Activated CD4-positive, alpha-beta T cell treated with anti-CD3 and anti-CD28 coated beads, Interleukin-2, amount 10 ng/mL, durations not matched to agents 24 days and 14 days (primary cell): ENCODE data around the gene SYTL5. TPM values are rescaled to one million over a fixed set of nuclear protein-coding genes. Genes with fewer than 3 reads are reported as not detected.

Experiments used
- DNase-seq: peaks from one replicate; pipeline ENCODE4 v3.0.0; 2022
- H3K27ac Mint-ChIP-seq: one replicate; pipeline ENCODE4 v1.8.0; 2022; ENCODE audit warnings: mild to moderate bottlenecking, mixed read lengths
- H3K27me3 Mint-ChIP-seq: one replicate; pipeline ENCODE4 v1.8.0; 2022; ENCODE audit warnings: mixed read lengths
- H3K36me3 Mint-ChIP-seq: one replicate; pipeline ENCODE4 v1.8.0; 2022; ENCODE audit warnings: low read depth, mild to moderate bottlenecking, mixed read lengths
- H3K4me1 Mint-ChIP-seq: one replicate; pipeline ENCODE4 v1.8.0; 2021; ENCODE audit warnings: mixed read lengths
- H3K4me3 Mint-ChIP-seq: one replicate; pipeline ENCODE4 v1.8.0; 2022; ENCODE audit warnings: mild to moderate bottlenecking, moderate library complexity, mixed read lengths
- H3K9me3 Mint-ChIP-seq: one replicate; pipeline ENCODE4 v1.8.0; 2021; ENCODE audit warnings: mixed read lengths
- intact Hi-C: fragments of 100-400 bp; cut with micrococcal nuclease; formaldehyde crosslinking; loops from one replicate; pipeline ENCODE4 v1.15.1; 2023
- total RNA-seq: library from RNA; stranded (reverse); gene quantifications from 2 replicates; pipeline ENCODE4 v1.2.3, GENCODE V29; 2022

Gene SYTL5
- total RNA-seq, 1 donor from 2014 or later: not detected

GRCh38 chrX:38087594-38087993 lies 81.2 kb downstream of the SYTL5 start:
- no peak for DNase-seq
- H3K36me3 Mint-ChIP-seq: no peaks in the 10 kb centered on the region
- intact Hi-C loops: no loop called here
- no peak overlapping the region for H3K27ac Mint-ChIP-seq
- no peaks in the 10 kb centered on the region for H3K9me3 Mint-ChIP-seq
- no peaks in the 10 kb centered on the region for H3K27me3 Mint-ChIP-seq
- H3K4me1 Mint-ChIP-seq: no peaks in the 10 kb centered on the region
- no peak overlapping the region for H3K4me3 Mint-ChIP-seq

- no peaks in the 10 kb centered on the region for H3K36me3 Mint-ChIP-seq
- no peaks in the 10 kb centered on the region for H3K4me1 Mint-ChIP-seq
- DNase-seq: no peak
- H3K27me3 Mint-ChIP-seq: no peaks in the 10 kb centered on the region
- H3K9me3 Mint-ChIP-seq: no peaks in the 10 kb centered on the region
- no peak overlapping the region for H3K4me3 Mint-ChIP-seq
- no peak overlapping the region for H3K27ac Mint-ChIP-seq
- intact Hi-C loops: no loop called here
Measured at GRCh38 chrX:38089173-38089982, 83.0 kb downstream of the SYTL5 start.

- no peaks in the 10 kb centered on the region for H3K36me3 Mint-ChIP-seq
- no peaks in the 10 kb centered on the region for H3K27me3 Mint-ChIP-seq
- no peak overlapping the region for H3K27ac Mint-ChIP-seq
- DNase-seq: no peak
- H3K4me3 Mint-ChIP-seq: no peak overlapping the region
- H3K4me1 Mint-ChIP-seq: peaks cover 2% of the 10 kb centered on the region
- no peaks in the 10 kb centered on the region for H3K9me3 Mint-ChIP-seq
- intact Hi-C loops: no loop called here
Measured at GRCh38 chrX:38095971-38096529, 89.7 kb downstream of the SYTL5 start.

GRCh38 chrX:38099688-38100087 lies 93.3 kb downstream of the SYTL5 start:
- Mint-ChIP-seq H3K4me3 (no peak overlapping the region), H3K4me1 (peaks cover 5% of the 10 kb centered on the region), H3K27me3 (no peaks in the 10 kb centered on the region), H3K36me3 (no peaks in the 10 kb centered on the region), H3K9me3 (no peaks in the 10 kb centered on the region), H3K27ac (no peak overlapping the region)
- no peak for DNase-seq
- intact Hi-C loops: no loop called here

DNA sequence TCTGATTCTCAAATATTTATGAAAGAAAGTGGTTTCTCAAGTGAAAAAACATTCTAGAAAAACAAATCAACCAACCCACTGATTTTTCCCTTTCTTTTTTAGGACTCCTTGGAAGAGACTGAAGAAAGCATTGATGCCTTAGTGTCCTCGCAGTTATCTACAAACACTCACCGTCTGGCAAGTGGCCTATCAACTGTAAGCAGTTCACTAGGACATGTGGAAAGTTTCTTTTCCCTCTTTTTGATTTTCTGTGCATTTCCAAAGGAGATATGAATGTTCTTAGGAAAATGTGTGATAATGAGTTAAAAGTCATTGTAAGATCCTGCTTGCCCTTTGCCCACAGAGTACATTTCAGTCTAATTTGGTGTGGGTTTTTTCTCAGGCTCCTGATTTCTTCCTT lies 95.9 kb downstream of the SYTL5 start:
- H3K27ac Mint-ChIP-seq: no peak overlapping the region
- H3K4me3 Mint-ChIP-seq: no peak overlapping the region
- no peaks in the 10 kb centered on the region for H3K36me3 Mint-ChIP-seq
- H3K4me1 Mint-ChIP-seq: peaks cover 3% of the 10 kb centered on the region
- H3K27me3 Mint-ChIP-seq: peaks cover 2% of the 10 kb centered on the region
- intact Hi-C loops: no loop called here
- no peaks in the 10 kb centered on the region for H3K9me3 Mint-ChIP-seq
- DNase-seq: no peak

- intact Hi-C loops: no loop called here
- Mint-ChIP-seq H3K27me3 (peaks cover 2% of the 10 kb centered on the region), H3K9me3 (no peaks in the 10 kb centered on the region), H3K27ac (no peak overlapping the region), H3K36me3 (no peaks in the 10 kb centered on the region), H3K4me1 (peaks cover 3% of the 10 kb centered on the region), H3K4me3 (no peak overlapping the region)
- DNase-seq: no peak
Measured at GRCh38 chrX:38102875-38103274, 96.5 kb downstream of the SYTL5 start.

DNA sequence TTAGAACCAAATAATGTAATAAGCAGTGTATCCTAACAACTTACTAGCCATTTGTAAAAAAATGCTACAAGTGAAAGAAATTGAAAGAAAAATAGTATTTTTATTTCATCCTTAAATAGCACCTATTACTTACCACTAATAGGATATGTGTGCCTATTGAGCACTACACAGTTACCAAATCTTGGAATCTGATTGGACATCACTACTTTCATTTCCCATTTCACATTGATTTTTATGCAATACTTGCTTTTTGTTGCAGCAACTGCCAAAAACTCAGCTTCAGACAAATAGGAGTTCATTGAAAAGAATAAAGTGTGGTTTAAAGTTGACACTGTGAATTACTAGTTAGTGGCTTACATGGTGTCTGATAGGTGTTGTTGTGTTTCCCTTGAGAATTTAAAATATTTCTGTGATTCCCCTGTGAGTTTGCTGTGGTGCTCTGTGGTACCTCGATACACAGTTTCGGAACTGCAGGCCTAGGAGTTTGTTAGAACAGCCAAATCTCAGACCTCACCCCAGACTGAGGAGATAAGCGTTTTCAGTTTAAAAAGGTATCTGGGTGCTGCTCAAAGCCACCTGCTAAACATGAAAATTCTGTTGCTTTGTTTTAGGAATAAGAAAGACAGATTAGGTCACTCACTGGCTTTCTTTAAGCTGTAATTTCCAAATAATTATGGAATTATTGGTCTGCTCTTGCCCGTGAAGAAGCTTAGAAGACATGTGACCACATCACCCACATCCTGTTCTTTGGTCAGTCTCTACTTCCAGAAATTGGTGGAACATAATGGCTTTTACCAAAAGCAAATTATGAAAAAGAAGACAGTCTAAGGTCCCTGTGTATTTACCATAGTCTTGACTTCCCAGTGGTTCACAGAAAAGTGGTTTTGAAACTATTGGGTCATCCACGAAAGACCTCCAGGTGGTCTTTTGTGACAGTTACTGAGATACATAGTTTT lies 97.8 kb downstream of the SYTL5 start:
- Mint-ChIP-seq H3K9me3 (no peaks in the 10 kb centered on the region), H3K27me3 (peaks cover 2% of the 10 kb centered on the region), H3K36me3 (no peaks in the 10 kb centered on the region), H3K27ac (no peak overlapping the region), H3K4me1 (peaks cover 3% of the 10 kb centered on the region), H3K4me3 (no peak overlapping the region)
- intact Hi-C loops: no loop called here
- DNase-seq: no peak

GRCh38 chrX:38105216-38105725 lies 98.9 kb downstream of the SYTL5 start:
- Mint-ChIP-seq H3K27me3 (peaks cover 2% of the 10 kb centered on the region), H3K4me1 (peaks cover 3% of the 10 kb centered on the region), H3K9me3 (no peaks in the 10 kb centered on the region), H3K4me3 (no peak overlapping the region), H3K36me3 (no peaks in the 10 kb centered on the region), H3K27ac (no peak overlapping the region)
- no peak for DNase-seq
- intact Hi-C loops: no loop called here

- DNase-seq: no peak
- no peaks in the 10 kb centered on the region for H3K36me3 Mint-ChIP-seq
- intact Hi-C loops: no loop called here
- H3K9me3 Mint-ChIP-seq: no peaks in the 10 kb centered on the region
- no peak overlapping the region for H3K4me3 Mint-ChIP-seq
- no peak overlapping the region for H3K27ac Mint-ChIP-seq
- peaks cover 3% of the 10 kb centered on the region for H3K4me1 Mint-ChIP-seq
- H3K27me3 Mint-ChIP-seq: peaks cover 2% of the 10 kb centered on the region
Measured at GRCh38 chrX:38106991-38107655, 100.8 kb downstream of the SYTL5 start.

GRCh38 chrX:38108364-38108763 lies 102.0 kb downstream of the SYTL5 start:
- H3K27me3 Mint-ChIP-seq: peaks cover 2% of the 10 kb centered on the region
- no peak overlapping the region for H3K4me3 Mint-ChIP-seq
- no peak for DNase-seq
- intact Hi-C loops: no loop called here
- no peaks in the 10 kb centered on the region for H3K9me3 Mint-ChIP-seq
- no peak overlapping the region for H3K27ac Mint-ChIP-seq
- no peaks in the 10 kb centered on the region for H3K36me3 Mint-ChIP-seq
- no peaks in the 10 kb centered on the region for H3K4me1 Mint-ChIP-seq

DNA sequence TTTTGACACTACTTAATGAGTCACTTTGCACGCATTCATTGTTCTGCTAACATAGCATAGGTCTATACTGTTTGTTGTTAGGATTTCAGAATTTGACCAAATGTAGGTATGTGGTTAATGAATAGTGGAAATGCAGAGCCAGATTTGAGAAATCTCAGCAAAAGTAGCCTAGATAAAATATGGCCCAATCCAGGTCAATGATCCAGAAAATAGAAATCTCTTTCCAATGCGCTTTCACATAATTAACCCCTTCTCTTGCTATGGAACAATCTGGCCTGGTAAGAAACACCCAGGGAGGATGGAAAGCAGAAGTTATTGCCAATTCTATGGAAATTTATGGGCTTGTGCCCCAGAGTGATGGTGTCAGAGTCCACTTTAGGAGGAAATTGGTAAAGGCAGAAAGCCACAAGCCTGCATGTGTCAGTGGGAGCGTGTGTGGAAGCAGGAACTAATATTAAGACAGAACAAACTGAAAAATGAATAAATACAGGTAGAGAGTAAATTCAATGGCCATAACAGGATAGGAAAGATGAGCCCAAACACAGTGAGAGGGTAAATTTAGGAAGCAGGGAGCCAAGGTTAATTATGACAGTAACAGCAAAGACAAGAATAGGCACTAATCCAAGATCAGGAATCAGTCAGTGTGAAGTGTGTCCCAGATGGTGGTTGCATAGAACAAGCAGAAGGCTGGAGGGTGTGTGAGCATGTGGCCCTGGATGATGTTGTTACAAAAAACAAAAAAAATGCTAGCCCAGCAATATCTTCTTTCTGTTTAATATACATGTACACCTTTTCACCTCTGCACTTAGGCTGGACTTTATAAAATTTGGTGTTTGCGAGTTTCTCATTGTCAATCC lies 102.9 kb downstream of the SYTL5 start:
- H3K27me3 Mint-ChIP-seq: peaks cover 2% of the 10 kb centered on the region
- intact Hi-C loops: no loop called here
- H3K4me3 Mint-ChIP-seq: no peak overlapping the region
- no peak for DNase-seq
- no peaks in the 10 kb centered on the region for H3K36me3 Mint-ChIP-seq
- H3K27ac Mint-ChIP-seq: no peak overlapping the region
- H3K4me1 Mint-ChIP-seq: no peaks in the 10 kb centered on the region
- peaks cover 4% of the 10 kb centered on the region for H3K9me3 Mint-ChIP-seq

- Mint-ChIP-seq H3K27ac (no peak overlapping the region), H3K4me3 (no peak overlapping the region), H3K9me3 (peaks cover 4% of the 10 kb centered on the region), H3K4me1 (no peaks in the 10 kb centered on the region), H3K27me3 (peaks cover 2% of the 10 kb centered on the region), H3K36me3 (no peaks in the 10 kb centered on the region)
- no peak for DNase-seq
- intact Hi-C loops: no loop called here
Measured at GRCh38 chrX:38110231-38110630, 103.9 kb downstream of the SYTL5 start.

DNA sequence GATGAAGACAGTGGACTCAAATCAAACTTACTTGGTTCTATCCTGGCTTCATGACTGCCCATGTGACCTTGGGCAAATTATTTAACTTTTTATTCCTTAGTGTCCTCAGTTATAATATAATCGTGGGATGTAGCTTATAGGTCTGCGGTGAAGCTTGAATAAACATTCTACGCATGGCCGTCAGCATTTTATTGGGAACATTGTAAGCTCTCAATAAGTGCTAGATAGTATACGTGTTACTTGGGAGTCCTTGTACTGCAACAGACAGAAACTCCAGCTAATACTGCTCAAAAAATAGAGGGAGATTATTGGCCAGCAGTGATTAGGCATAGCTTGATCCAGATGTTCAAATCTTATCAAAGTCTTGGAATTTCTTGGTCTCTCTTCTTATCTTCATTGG lies 104.8 kb downstream of the SYTL5 start:
- intact Hi-C loops: no loop called here
- no peak for DNase-seq
- Mint-ChIP-seq H3K4me1 (no peaks in the 10 kb centered on the region), H3K9me3 (peaks cover 4% of the 10 kb centered on the region), H3K27me3 (peaks cover 2% of the 10 kb centered on the region), H3K27ac (no peak overlapping the region), H3K36me3 (no peaks in the 10 kb centered on the region), H3K4me3 (no peak overlapping the region)
